ENCODE data around the gene EML6. TPM values are rescaled to one million over a fixed set of nuclear protein-coding genes. Genes with fewer than 3 reads are reported as not detected.

The EML6 gene
- polyA plus RNA-seq, 1 of the 3 experiments (the other 2 are of a cell fraction), result 1.1 TPM

DNA sequence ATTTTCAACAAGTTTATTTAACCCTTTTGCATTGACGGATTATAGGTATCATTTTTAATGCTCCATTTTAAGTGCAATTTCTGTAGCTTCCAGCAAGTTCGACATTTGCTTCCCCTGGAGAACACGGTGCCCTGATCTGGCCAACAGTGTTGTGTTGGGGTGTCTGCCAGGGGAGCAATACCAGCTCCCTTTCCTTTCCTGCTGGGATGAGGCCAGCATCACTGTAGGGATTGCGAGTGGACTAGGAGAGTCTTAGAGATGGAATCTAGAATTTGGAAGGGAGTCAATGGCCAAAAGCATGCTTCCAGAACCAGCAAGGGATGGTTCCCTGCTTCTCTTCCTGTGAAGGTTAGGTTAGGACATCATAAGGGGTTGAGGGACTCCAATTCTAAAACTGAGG is 191.6 kb downstream of the EML6 start:
- no peak overlapping the region for H3K4me2 ChIP-seq
- CTCF ChIA-PET, result interaction anchor here (1.5 kb wide), 1 partner anchor 253 kb away, joined by 4 read pairs; no protein-coding TSS in a partner anchor

DNA sequence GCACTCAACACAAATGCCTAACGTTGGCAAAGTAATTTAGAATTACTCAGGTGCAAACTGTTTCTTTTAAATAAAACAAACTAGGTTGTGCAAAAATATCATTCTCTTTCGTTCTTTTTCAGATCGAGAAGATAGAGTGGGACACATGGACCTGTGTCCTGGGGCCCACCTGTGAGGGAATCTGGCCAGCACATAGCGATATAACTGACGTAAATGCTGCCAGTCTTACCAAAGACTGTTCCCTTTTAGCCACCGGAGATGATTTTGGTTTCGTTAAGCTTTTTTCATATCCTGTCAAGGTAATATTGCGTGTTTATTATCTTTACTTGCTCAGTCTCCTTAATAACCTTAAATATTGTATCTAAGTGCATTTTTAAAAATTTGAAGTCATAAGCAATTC is 193.2 kb downstream of the EML6 start:
- no peaks in the 10 kb centered on the region; the same call in 1 of the 2 replicates for H3K9me3 ChIP-seq
- H4K20me1 ChIP-seq (ENCODE audit: insufficient read depth), result no peaks in the 10 kb centered on the region
- DNase-seq, result no peak
- peaks cover 0 to 2% of the 10 kb centered on the region in 2 experiments for H3K36me3 ChIP-seq (replicated peaks in 1 of 2; ENCODE audit: control insufficient read depth in 1 of 2, insufficient read depth in 2 of 2, low read length in 1 of 2)
- no peak overlapping the region for H2AFZ ChIP-seq (ENCODE audit: low read depth)
- no peaks in the 10 kb centered on the region for H3K9me2 ChIP-seq
- H3K79me2 ChIP-seq (ENCODE audit: insufficient read depth), result no peaks in the 10 kb centered on the region
- no peak overlapping the region for H3K4me2 ChIP-seq
- CTCF ChIA-PET, result no interaction called here
- POLR2A ChIA-PET, result no interaction called here
- H3K9ac ChIP-seq, result no peak overlapping the region
- no peak for TF ChIP-seq JUND (IDR thresholded peaks at IDR 0.05)
- H3K27ac ChIP-seq (ENCODE audit: low read depth in 2 of 2, low read length in 1 of 2), result no peak overlapping the region
- no peaks in the 10 kb centered on the region for H3K4me1 ChIP-seq (ENCODE audit: control insufficient read depth in 1 of 2, insufficient read depth in 2 of 2, low read depth in 1 of 2, low read length in 1 of 2)
- no peaks in the 10 kb centered on the region for H3F3A ChIP-seq (replicated peaks; ENCODE audit: insufficient read depth)
- 92% methylated on average over 8 of the region's 8 CpGs for WGBS (ENCODE audit: low lambda C conversion rate)
- no peaks in the 10 kb centered on the region for H3K27me3 ChIP-seq (ENCODE audit: insufficient read depth)
- no peak overlapping the region for H3K4me3 ChIP-seq (ENCODE audit: low read depth in 2 of 2, low read length in 1 of 2)

More for the DNA sequence above, 191.6 kb downstream of the EML6 start:
- H3K36me3 ChIP-seq (replicated peaks in 1 of 2; ENCODE audit: control insufficient read depth in 1 of 2, insufficient read depth in 2 of 2, low read length in 1 of 2), result peaks cover 0 to 2% of the 10 kb centered on the region in 2 experiments
- TF ChIP-seq FOXJ3 (CRISPR knock-in tag; IDR thresholded peaks at IDR 0.05) (no peak), YY1 (IDR thresholded peaks at IDR 0.05; ENCODE audit: low read depth) (no peak), MXI1 (IDR thresholded peaks at IDR 0.05; ENCODE audit: low read depth, low read length) (no peak), RAD21 (IDR thresholded peaks at IDR 0.05; ENCODE audit: low read length) (no peak), GABPA (IDR thresholded peaks at IDR 0.05; ENCODE audit: low read depth) (no peak), TAF1 (IDR thresholded peaks at IDR 0.05; ENCODE audit: borderline replicate concordance, low read depth, low read length) (no peak), RXRA (IDR thresholded peaks at IDR 0.05; ENCODE audit: borderline replicate concordance, low read depth) (no peak)
- TF ChIP-seq, protein P1, sequence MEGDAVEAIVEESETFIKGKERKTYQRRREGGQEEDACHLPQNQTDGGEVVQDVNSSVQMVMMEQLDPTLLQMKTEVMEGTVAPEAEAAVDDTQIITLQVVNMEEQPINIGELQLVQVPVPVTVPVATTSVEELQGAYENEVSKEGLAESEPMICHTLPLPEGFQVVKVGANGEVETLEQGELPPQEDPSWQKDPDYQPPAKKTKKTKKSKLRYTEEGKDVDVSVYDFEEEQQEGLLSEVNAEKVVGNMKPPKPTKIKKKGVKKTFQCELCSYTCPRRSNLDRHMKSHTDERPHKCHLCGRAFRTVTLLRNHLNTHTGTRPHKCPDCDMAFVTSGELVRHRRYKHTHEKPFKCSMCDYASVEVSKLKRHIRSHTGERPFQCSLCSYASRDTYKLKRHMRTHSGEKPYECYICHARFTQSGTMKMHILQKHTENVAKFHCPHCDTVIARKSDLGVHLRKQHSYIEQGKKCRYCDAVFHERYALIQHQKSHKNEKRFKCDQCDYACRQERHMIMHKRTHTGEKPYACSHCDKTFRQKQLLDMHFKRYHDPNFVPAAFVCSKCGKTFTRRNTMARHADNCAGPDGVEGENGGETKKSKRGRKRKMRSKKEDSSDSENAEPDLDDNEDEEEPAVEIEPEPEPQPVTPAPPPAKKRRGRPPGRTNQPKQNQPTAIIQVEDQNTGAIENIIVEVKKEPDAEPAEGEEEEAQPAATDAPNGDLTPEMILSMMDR (IDR thresholded peaks at IDR 0.05), result no peak
- POLR2A ChIA-PET, result no interaction called here
- H3K9ac ChIP-seq, result no peak overlapping the region
- peaks cover 2% of the 10 kb centered on the region for H3F3A ChIP-seq (replicated peaks; ENCODE audit: insufficient read depth)
- no peak overlapping the region for H3K27ac ChIP-seq (ENCODE audit: low read depth in 2 of 2, low read length in 1 of 2)
- no peaks in the 10 kb centered on the region for H3K9me2 ChIP-seq
- no peaks in the 10 kb centered on the region for H3K4me1 ChIP-seq (ENCODE audit: control insufficient read depth in 1 of 2, insufficient read depth in 2 of 2, low read depth in 1 of 2, low read length in 1 of 2)
- WGBS (ENCODE audit: low lambda C conversion rate), result 89% methylated on average over 4 of the region's 4 CpGs
- no peaks in the 10 kb centered on the region for H4K20me1 ChIP-seq (ENCODE audit: insufficient read depth)
- no peak overlapping the region for H2AFZ ChIP-seq (ENCODE audit: low read depth)
- H3K4me3 ChIP-seq (ENCODE audit: low read depth in 2 of 2, low read length in 1 of 2), result no peak overlapping the region
- H3K27me3 ChIP-seq (ENCODE audit: insufficient read depth), result no peaks in the 10 kb centered on the region
- no peaks in the 10 kb centered on the region for H3K9me3 ChIP-seq
- H3K79me2 ChIP-seq (ENCODE audit: insufficient read depth), result no peaks in the 10 kb centered on the region
- no peak for DNase-seq

DNA sequence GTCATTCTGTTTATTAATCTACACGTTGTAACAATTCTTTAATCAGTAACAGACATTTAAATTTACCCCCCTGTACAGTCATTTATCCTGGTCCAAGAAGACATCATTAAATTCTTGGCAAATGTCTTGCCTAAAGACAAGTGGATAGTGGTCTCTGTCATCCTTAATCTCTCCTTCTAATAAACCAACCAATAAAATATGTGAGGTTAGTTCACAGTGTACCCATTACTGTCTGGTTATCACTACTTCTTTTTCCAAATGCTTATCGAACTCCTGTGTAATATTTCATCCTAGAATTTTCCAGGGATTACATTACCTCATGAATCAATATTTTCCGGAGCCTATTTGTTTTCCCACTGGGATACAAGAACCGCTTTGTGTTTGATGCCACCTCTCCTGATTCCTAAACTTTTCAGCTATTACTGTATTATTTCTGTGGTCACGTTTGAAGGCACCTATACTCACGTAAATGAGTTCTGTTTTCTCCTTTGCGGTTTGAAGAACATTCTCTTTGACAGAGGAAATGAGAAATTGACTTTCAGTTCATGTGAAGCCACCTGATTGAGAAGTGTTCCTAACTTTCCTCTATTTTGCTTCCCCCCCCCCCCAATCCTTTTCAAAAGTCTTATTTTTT is 195.3 kb downstream of the EML6 start:
- Histone ChIP-seq H3K79me2 (ENCODE audit: insufficient read depth) (no peaks in the 10 kb centered on the region), H3K4me2 (no peak overlapping the region), H3K36me3 (replicated peaks in 1 of 2; ENCODE audit: control insufficient read depth in 1 of 2, insufficient read depth in 2 of 2, low read length in 1 of 2) (peaks cover 0 to 2% of the 10 kb centered on the region in 2 experiments), H3K27ac (ENCODE audit: low read depth in 2 of 2, low read length in 1 of 2) (no peak overlapping the region), H3K9me2 (no peaks in the 10 kb centered on the region), H4K20me1 (ENCODE audit: insufficient read depth) (no peaks in the 10 kb centered on the region), H3K9ac (no peak overlapping the region), H3K4me3 (ENCODE audit: low read depth in 2 of 2, low read length in 1 of 2) (no peak overlapping the region), H3K27me3 (ENCODE audit: insufficient read depth) (no peaks in the 10 kb centered on the region), H3K4me1 (ENCODE audit: control insufficient read depth in 1 of 2, insufficient read depth in 2 of 2, low read depth in 1 of 2, low read length in 1 of 2) (no peaks in the 10 kb centered on the region), H3K9me3 (no peaks in the 10 kb centered on the region; the same call in 1 of the 2 replicates), H2AFZ (ENCODE audit: low read depth) (no peak overlapping the region), H3F3A (replicated peaks; ENCODE audit: insufficient read depth) (no peaks in the 10 kb centered on the region)
- ChIA-PET CTCF (interaction anchor here (0.7 kb wide), 1 partner anchor 199 kb away, joined by 3 read pairs; no protein-coding TSS in a partner anchor), POLR2A (no interaction called here)
- 75% methylated on average over 7 of the region's 7 CpGs for WGBS (ENCODE audit: low lambda C conversion rate)
- no peak for DNase-seq
- TF ChIP-seq RCOR1 (IDR thresholded peaks at IDR 0.05; ENCODE audit: low read length) (no peak), MXI1 (IDR thresholded peaks at IDR 0.05; ENCODE audit: low read depth, low read length) (no peak), RXRA (IDR thresholded peaks at IDR 0.05; ENCODE audit: borderline replicate concordance, low read depth) (no peak), RFX5 (IDR thresholded peaks at IDR 0.05; ENCODE audit: low read length) (no peak)
- TF ChIP-seq, protein P2, sequence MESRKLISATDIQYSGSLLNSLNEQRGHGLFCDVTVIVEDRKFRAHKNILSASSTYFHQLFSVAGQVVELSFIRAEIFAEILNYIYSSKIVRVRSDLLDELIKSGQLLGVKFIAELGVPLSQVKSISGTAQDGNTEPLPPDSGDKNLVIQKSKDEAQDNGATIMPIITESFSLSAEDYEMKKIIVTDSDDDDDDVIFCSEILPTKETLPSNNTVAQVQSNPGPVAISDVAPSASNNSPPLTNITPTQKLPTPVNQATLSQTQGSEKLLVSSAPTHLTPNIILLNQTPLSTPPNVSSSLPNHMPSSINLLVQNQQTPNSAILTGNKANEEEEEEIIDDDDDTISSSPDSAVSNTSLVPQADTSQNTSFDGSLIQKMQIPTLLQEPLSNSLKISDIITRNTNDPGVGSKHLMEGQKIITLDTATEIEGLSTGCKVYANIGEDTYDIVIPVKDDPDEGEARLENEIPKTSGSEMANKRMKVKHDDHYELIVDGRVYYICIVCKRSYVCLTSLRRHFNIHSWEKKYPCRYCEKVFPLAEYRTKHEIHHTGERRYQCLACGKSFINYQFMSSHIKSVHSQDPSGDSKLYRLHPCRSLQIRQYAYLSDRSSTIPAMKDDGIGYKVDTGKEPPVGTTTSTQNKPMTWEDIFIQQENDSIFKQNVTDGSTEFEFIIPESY (IDR thresholded peaks at IDR 0.05; ENCODE audit: borderline replicate concordance, low read depth), result no peak
- TF ChIP-seq, protein P1 (IDR thresholded peaks at IDR 0.05), result no peak
- TF ChIP-seq, protein P3, sequence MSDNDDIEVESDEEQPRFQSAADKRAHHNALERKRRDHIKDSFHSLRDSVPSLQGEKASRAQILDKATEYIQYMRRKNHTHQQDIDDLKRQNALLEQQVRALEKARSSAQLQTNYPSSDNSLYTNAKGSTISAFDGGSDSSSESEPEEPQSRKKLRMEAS (IDR thresholded peaks at IDR 0.05; ENCODE audit: low read depth), result no peak
- TF ChIP-seq, protein P4, sequence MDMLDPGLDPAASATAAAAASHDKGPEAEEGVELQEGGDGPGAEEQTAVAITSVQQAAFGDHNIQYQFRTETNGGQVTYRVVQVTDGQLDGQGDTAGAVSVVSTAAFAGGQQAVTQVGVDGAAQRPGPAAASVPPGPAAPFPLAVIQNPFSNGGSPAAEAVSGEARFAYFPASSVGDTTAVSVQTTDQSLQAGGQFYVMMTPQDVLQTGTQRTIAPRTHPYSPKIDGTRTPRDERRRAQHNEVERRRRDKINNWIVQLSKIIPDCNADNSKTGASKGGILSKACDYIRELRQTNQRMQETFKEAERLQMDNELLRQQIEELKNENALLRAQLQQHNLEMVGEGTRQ (IDR thresholded peaks at IDR 0.05; ENCODE audit: borderline replicate concordance, low read depth, low read length), result no peak

All from SK-N-SH (cell line).